NCI-H1092 (cell line): ENCODE results near the gene RC3H1.
"Not testable (repeated sequence)": the region's sequence is repeated elsewhere in the genome, so short reads cannot be mapped to it uniquely, and the experiment has no call there.

Source experiments
- DNase-seq: peaks from one replicate; lab custom pipeline; 2025; lab: John Stamatoyannopoulos, UW

RC3H1 gene, protein sequence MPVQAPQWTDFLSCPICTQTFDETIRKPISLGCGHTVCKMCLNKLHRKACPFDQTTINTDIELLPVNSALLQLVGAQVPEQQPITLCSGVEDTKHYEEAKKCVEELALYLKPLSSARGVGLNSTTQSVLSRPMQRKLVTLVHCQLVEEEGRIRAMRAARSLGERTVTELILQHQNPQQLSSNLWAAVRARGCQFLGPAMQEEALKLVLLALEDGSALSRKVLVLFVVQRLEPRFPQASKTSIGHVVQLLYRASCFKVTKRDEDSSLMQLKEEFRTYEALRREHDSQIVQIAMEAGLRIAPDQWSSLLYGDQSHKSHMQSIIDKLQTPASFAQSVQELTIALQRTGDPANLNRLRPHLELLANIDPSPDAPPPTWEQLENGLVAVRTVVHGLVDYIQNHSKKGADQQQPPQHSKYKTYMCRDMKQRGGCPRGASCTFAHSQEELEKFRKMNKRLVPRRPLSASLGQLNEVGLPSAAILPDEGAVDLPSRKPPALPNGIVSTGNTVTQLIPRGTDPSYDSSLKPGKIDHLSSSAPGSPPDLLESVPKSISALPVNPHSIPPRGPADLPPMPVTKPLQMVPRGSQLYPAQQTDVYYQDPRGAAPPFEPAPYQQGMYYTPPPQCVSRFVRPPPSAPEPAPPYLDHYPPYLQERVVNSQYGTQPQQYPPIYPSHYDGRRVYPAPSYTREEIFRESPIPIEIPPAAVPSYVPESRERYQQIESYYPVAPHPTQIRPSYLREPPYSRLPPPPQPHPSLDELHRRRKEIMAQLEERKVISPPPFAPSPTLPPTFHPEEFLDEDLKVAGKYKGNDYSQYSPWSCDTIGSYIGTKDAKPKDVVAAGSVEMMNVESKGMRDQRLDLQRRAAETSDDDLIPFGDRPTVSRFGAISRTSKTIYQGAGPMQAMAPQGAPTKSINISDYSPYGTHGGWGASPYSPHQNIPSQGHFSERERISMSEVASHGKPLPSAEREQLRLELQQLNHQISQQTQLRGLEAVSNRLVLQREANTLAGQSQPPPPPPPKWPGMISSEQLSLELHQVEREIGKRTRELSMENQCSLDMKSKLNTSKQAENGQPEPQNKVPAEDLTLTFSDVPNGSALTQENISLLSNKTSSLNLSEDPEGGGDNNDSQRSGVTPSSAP

DNA sequence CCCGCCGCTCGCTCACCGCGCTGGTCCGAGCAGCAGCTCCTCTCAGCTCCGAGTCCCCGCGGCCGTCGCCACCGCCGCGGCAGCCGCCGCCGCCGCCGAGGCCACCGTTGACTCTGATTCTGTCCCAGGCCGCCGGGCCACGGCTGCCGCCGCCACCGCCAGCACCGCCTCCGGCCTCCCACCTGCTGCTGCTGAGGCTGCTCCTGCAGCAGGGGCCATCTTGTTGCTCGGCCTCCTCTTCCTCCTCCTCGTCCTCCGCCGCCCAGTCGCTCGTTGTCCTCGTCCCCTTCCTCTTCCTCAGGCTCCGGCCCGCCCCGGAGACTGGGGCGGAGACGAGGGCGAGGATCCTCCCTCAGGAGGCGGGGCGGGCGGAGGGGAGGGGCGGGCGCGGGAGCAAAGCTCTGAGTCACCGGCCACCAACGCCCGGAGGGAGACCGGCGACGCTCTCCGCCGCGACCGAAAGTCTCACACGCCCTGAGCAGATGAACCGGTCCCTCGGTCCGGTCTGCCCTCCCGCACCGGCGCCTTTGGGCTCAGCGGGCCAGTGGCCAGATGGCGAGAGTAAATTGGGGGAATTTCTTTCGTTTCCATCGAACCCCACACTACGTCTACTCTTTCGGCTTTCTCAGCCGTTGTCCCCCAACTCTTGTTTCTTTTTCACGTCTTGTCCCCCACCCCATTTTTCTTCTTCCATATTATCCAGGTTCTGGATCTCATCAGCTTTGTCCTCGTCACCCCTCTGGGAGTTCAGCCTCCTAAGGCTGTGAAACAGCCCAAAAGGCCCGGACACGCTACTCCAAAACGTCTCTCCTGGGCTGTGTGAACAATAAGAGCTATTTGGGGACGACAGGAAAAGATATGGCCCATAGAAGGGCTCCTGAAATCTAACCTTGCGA is at the start of gene RC3H1:
Gene RC3H1 (minus strand): TSS at position 278 of the 896 bp plus-strand sequence. CDS start 29,372 bp downstream, outside the sequence.
- DNase-seq = peak; percentile 86

DNA sequence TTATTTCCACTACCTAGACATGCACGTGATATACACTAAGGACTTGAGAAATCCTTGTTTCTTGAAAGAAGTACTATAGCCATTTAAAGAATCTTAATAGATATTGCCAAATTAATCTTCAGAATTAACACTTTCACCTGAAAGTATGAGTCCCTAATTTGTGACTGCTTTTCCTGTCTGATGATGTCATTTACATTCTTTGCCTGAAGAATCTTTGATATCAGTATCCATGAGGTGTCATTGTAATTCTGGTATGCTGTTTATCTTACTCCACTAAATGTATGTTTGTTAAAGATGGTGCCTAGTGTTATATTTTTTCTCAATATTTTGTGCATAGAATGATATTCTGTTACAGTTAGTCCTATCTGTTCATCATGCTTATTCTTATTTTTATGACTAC is 48.5 kb upstream of the RC3H1 start:
- DNase-seq = no peak

DNA sequence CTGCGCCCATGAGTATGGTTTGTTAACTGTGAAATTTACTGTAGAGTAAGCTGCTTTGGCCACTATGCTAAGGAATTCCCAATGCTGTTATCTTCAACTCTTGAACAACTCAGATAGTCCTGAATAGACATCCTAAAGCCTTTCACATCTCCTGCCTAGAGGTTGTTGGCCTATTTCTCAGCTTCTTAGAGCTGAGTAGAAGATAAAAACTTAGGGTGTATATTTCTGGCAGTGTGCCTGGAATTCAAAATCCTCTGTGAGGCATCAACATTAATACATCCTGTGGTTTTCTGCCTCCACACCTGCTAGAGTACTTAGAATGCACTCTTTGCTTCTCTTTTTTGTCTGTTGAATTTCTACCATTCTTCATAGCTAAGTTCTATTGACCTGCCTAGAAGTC is 45.8 kb upstream of the RC3H1 start:
- no peak for DNase-seq

DNA sequence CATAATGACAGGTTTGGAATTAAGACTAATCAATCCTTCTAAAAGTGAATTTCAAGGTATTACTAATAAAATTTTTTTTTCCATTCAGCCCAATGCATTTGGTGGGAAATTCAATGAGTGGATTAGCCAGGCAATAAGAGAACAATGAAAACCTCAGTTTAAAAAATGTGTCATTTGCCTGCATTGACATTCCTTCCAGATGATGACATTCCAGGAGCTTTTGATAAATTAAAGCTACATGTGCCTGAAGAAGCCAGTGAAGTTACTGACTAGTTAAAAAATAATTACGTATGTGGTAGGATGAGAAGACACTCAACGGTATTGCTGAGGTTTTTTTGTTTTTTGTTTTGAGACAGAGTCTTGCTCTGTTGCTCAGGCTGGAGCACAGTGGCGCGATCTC is 37.9 kb upstream of the RC3H1 start:
- no peak for DNase-seq

DNA sequence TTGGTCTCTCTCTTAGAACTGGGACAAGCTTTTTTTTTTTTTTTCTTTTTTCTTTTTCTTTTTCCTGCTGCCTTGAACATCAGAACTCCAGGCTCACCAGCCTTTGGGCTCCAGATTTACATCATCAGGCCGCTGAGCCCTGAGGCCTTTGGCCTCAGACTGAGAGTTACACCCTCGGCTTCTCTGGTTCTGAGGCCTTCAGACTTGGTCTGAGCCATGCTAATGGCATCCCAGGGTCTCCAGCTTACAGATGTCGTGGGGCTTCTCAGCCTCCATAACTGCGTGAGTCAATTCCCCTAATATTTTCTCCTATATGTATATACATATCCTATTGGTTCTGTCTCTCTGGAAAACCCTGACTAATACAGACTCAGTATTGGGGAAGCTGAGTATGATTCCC is 36.5 kb upstream of the RC3H1 start:
- no peak for DNase-seq

DNA sequence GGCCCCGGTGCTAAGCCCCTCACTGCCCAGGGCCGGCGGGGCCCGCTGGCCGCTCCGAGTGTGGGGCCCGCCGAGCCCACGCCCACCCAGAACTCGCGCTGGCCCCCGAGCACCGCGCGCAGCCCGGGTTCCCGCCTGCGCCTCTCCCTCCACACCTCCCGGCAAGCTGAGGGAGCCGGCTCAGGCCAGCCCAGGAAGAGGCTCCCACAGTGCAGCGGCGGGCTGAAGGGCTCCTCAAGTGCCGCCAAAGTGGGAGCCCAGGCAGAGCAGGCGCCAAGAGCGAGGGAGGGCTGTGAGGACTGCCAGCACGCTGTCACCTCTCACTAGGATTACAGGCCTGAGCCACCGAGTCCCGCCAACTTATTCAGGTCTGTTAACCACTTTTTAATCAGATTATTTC is 34.5 kb upstream of the RC3H1 start:
- DNase-seq = not testable (repeated sequence)

DNA sequence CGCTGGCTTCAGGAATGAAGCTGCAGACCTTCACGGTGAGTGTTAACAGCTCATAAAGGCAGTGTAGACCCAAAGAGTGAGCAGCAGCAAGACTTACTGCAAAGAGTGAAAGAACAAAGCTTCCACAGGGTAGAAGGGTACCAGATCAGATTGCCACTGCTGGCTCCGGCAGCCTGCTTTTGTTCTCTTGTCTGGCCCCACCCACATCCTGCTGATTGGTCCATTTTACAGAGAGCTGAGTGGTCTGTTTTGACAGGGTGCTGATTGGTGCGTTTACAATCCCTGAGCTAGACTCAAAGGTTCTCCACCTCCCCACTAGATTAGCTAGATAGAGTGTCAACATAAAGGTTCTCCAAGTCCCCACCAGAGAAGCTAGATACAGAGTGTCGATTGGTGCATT is 33.6 kb upstream of the RC3H1 start:
- not testable (repeated sequence) for DNase-seq

DNA sequence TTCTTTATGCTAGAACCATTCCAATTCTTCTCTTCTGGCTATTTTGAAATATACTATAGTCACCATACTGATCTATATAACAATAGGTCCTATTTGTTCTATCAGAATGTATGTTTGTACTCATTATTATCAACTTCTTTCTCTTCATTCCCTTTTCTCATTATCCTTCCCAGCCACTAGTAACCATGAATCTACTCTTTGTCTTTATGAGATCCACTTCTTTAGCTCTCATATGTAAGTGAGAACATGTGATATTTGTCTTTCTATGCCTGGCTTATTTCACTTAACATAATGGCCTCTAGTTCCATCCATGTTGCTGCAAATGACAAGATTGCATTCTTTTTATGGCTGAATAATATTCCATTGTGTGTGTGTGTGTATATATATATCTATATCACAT is 31.7 kb upstream of the RC3H1 start:
- no peak for DNase-seq

DNA sequence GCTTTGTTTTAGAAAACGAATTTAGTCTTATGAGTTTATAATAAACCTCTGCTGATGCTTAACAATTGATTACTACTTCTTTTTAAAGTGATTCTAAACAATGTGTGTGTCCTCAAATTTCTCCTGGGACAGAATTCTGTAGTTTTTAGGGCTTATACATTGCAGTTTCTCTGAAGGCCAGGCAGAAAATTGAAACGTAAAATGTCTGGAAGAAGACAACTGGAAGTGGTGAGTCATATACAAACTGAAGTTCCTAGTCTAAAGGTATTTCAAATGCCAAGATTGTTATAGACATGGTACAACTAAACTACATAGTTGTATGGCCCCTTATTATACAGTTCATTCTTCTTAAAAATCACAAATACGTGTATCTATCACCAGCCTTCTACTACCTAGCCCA is 30.5 kb upstream of the RC3H1 start:
- DNase-seq = no peak

DNA sequence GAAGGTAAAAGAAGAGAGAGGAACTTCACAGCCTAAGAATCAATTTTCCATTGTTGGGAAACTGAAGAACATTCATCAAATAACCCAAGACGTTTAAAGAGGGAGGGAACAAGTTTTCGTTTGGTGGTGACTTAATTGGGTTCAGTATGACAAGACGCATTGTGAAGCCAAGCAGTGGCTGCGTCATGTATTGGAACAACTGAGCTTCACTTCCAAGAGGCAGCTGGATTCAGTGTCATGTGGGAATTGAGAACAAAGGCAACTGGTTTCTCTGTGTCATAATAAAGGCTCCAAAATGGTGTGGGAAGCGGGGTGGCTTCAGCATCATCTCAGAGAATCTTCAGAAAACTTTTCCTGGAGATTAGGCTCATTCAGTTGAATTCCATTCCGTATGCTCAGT is 29.8 kb upstream of the RC3H1 start:
- no peak for DNase-seq

DNA sequence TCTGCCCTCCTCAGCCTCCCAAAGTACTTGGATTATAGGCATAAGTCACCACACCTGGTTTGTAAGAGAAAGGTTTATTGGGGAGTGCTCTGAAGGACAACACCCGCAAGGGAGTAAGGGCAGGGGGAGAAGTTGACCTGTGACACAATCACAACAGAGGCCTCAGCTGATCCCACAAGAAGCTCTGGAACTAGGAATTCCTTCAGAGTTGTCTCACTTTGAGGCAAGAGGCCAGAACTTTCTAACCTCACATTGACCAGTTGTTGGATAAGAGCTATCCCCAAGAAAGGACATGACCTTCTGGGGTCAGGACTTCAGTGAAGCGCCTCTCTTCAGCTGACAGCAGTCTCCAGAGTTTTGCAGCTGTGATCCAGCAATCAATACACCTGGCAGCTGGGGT is 27.4 kb upstream of the RC3H1 start:
- no peak for DNase-seq

DNA sequence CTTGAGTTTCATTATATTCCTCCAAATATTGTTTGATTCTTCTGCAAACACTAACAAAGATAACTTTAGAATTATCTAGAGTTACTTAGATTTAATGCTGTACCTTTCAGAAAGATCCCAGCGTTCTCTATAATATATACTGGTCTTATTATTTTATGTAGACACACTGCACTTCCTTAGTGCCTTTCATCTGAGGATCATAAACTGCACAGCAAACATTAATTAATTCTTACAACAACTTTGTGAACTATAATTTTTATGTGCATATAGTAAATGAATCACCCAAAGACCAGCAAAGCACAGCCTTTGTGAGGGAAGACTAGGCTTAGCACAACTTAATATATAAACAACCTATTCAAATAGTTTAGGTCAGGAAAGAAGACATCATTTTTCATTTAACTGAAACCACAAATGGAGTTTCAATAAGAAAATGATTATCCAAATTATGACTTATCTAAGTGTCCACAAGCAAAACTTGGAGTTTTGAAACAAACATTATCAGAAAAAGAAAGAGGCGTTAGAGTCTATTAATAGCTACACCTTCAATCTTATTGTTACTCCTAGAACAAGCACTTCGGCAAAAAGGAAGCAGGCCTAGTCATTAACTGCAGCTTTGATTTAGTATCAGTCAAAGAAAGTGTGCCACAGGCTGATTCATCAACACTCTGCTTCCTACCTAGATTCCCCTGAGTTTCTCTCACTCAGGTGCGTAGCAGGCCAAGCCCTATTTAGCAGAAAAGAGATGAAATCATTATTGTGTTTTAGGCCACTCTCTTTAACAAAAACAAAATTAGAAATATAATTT is 22.5 kb upstream of the RC3H1 start:
- no peak for DNase-seq

DNA sequence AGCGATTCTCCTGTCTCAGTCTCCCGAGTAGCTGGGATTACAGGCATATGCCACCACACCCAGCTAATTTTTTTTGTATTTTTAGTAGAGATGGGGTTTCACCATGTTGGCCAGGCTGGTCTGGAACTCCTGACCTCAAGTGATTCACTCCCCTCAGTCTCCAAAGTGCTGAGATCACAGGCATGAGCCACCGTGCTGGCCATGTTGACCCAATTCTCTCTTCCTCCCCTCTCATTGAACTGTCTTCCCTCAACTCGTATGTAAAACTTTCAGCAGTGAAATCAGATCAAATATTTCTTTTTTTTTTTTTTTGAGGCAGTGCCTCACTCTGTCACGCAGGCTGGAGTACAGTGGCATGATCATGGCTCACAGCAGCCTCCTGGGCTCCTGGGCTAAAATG is 20.4 kb upstream of the RC3H1 start:
- not testable (repeated sequence) for DNase-seq

DNA sequence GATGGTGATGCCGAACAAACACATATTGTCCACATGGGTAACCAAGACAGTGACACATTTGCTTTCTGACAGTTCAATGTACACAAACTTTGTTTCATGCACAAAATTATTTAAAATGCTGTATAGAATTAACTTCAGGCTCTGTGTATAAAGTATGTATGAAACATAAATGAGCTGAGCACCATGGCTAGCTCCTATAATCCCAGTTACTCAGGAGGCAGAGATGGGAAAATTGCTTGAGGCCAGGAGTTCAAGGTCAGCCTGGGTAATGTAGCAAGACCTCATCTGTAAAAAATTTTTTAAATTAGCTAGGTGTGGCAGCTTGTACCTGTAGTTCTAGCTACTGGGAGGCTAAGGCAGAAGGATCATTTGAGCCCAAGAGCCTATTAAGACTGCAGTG is 19.2 kb upstream of the RC3H1 start:
- no peak for DNase-seq

DNA sequence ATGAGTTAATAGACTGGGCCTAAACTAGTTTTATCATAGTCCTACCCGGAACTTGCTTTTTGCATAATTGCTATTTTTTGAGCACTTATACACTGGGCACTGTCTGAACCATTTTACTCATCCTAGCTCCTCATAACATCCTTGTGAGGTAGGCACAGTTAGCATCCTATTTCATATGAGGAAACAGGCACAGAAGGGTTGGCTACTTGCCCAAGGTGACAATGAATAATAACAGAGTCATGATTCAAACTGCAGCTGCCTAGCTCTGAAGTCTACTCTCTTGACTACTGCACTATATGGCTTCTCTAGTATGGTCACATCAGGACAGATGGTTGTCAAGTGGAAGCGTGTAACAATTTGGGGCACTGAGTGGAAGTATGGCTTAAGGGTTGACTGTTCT is 18.2 kb upstream of the RC3H1 start:
- peak; percentile 20 for DNase-seq

DNA sequence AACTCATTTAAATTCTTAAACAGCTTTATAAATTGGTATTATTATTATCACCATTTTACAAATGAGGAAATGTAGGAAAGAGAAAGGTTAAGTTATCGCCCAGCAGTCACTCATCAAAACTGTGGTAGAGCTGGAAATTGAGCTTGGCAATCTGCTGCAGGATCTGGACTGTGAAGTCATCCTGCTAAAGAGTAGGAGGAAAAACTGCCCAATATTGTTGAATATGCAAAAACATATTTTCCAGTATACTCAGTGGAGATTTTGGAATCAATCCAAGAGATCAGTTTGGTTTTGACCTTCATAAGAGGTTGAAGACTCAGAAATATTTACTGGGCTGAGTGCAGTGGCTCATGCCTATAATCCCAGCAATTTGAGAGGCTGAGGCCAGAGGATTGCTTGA is 16.9 kb upstream of the RC3H1 start:
- DNase-seq = no peak

DNA sequence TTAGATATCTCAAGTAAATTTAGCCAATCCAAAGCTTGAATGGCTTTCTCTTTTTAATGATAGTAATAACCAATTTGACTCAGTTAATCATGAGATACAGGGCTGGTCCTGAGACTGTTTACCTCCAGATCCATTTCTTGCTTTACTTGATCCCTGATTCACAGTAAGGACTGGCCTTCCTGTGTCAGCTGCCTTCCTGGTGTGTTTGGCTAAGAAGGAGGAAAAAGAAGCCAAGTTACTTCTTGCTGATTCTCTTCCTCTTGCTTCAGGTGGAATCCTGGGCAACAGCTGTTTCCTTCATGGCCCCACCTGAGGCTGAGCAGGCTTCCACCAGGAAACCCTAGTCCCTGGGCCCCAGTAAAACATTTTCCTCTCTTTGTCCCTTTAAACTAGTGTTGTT is 14.6 kb upstream of the RC3H1 start:
- no peak for DNase-seq

DNA sequence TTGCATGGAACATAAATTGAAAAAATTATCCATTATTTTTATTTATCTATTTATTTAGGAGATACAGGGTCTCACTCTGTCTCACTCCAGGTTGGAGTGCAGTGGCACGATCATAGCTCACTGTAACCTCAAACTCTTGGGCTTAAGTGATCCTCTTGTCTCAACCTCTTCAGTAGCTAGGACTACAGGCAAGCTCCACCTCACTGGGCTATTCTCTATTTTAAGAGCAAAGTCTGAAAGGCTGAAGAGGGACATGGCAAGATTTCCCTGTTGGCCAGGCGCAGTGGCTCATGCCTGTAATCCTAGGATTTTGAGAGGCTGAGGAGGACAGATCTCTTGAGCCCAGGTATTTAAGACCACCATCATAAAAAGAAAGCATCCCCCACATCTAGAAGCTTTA is 14.0 kb upstream of the RC3H1 start:
- no peak for DNase-seq

DNA sequence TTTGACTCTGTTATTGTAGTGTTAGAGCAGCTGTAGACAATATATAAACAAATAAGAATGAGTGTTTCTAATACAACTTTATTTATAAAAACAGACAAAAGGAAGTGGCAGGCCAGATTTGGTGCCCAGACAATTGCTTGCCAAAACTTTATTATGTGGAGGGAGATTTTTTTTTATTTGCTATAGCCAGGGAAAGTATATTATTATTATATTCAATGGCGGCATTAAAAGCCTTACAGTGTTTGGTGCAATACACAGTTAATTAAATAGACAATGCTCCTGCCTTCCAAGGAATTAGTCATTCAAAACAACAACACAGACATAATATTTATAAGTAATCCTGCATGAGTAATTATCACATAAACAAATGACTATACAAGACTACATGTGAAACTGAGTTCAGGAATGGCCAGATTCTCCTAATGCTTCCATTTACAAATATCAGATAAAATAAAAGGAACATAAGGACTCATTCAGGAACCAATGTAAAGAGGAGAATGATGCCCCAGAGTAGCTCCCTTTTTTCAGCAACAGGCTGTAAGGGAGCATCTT is 10.6 kb upstream of the RC3H1 start:
- no peak for DNase-seq

DNA sequence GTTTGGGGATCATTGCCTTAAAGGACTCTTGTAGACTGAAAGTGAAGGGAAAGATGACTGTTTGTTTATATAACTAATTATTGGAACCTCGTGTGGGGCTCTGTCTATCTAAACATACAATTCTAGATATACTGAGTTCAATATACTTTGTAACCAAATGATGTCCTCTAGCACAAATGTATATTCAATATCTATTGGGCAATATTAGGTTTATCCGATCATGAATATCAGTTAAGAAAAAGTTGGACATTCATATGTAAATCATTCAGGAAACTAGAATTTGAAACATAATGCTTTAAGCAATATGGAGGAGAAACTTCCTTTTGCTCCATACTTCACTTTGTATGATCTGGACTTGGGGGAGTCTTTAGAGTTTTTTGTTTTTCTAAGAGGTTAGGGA is 8.9 kb upstream of the RC3H1 start:
- DNase-seq = no peak

DNA sequence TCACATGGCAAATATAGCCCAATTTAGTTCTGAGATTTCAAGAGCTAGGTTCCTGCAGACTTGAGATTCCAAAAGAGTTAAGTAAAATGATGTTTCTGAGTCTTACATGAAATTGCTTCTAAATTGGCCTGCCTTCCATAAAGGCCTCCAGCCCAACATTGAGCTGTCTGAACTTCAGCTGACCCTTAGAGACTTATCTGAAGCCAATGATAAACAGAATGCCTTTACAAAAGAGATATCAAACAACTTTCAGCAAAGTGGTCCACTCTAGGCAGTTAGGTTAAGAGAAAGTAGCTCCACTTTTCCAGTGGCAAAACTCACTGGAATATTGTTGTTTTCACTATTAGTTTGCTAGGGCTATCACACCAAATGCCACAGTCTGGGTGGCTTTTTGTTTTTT is 6.3 kb upstream of the RC3H1 start:
- DNase-seq = no peak
